HG03103 (cell line): Measurements from ENCODE around the gene HIBADH.
"Not testable (repeated sequence)": the region's sequence is repeated elsewhere in the genome, so short reads cannot be mapped to it uniquely, and the experiment has no call there.

Experiments used
- ATAC-seq: cut with Tn5 transposase; IDR thresholded peaks from one replicate; pipeline ENCODE4 v1.9.1; 2021; ENCODE audit warnings: low read depth; ENCODE audit not compliant: unreplicated experiment

HIBADH gene

DNA sequence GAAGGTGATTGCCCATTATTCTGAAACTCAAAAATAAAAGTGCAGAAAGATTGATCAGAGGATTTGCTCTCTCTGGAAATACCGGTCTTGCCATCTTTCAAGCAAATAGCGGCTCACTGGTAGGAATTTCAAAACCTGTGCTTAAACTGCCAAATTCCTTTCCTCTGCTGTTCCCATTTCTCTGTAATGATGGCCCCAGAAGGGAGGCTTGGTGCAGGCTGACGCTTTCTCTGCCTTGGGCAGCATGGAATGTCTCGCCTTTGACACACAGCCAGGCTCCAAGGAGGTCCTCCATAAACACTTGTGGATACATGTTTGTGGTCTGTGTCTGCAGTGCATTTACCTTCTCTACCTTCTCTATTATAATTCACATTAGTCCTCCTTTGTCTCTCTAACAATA, 146.8 kb downstream of the HIBADH start:
- no peak for ATAC-seq

DNA sequence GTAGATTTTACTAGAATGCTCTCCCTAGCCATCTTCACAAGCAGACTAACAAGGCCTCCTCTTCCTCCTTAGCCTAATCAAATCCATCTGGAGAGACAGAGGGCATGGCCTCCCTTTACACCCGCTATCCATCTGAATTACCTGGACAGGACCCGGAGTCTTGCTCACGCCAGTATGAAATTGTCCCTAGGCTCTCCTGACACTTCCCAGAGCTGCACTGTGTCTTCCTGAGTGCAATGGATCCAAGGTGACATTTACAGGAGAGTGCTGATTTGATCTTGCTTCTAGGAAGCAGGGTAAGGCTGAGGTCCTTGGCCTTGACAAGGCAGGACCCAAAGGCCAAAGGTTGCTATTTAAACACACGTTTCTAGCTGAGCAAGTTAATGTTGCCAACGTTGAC, 147.8 kb downstream of the HIBADH start:
- ATAC-seq = no peak

GRCh38 chr7:27513885-27514284, 148.8 kb downstream of the HIBADH start:
- no peak for ATAC-seq

DNA sequence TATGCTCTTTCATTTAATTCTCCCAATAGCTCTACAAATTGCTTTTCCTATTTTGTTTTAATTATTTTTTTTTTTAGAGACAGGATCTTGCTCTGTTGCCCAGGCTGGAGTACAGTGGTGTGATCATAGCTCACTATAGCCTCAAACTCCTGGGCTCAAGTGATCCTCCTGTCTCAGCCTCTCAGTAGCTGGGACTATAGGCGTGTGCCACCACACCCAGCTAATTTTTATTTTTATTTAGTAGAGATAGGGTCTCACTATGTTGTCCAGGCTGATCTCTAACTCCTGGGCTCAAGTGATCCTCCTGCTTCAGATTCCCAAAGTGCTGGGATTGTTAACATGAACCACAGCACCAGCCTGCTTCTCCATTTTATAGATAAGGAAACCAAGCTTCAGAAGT, 151.3 kb downstream of the HIBADH start:
- not testable (repeated sequence) for ATAC-seq

- no peak for ATAC-seq
Measured at GRCh38 chr7:27510541-27510940, 152.1 kb downstream of the HIBADH start.

- not testable (repeated sequence) for ATAC-seq
Measured at GRCh38 chr7:27501879-27502278, 160.8 kb downstream of the HIBADH start.

GRCh38 chr7:27501001-27501400, 161.7 kb downstream of the HIBADH start:
- ATAC-seq = no peak

- ATAC-seq = no peak
Measured at GRCh38 chr7:27492224-27492623, 170.5 kb downstream of the HIBADH start.

- no peak for ATAC-seq
Measured at GRCh38 chr7:27491534-27491933, 171.1 kb downstream of the HIBADH start.

GRCh38 chr7:27487509-27487908, 175.2 kb downstream of the HIBADH start:
- ATAC-seq = no peak

DNA sequence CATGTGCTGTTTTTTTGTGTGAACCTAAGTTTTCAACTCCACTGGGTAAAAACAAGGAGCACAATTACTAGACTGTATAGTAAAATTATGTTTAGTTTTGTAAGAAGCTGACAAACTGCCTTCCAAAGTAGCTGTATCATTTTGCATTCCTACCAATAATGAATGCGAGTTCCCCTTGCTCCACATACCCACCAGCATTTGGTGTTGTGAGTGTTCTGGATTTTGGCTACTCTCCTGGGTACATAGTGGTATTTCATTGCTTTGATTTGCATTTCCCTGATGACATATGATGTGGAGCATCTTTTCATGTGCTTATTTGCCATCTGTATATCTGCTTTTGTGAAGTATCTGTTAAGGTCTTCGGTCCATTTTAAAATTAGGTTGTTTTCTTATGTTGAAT, 178.2 kb downstream of the HIBADH start:
- ATAC-seq = no peak

- ATAC-seq = no peak
Measured at GRCh38 chr7:27482219-27482618, 180.5 kb downstream of the HIBADH start.

- no peak for ATAC-seq
Measured at GRCh38 chr7:27478556-27478955, 184.1 kb downstream of the HIBADH start.

- no peak for ATAC-seq
Measured at GRCh38 chr7:27478084-27478483, 184.6 kb downstream of the HIBADH start.

DNA sequence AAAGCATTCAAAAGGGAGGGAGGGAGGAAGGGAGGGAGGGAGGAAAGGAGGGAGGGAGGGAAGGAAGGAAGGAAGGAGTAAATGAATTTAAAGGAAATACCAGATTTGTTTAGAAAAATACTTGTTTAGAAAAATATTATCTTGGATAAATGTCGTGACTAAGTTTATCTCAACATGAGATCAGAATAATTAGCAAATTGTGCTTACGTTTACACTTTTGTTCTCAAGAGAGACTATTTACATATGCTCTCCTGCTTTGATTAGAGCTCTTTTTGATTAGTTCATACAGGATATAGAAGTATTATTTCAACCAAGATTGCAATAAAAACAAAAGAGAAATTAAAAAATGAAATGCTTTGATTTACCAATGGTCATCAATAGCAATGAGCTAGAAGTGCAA, 186.2 kb downstream of the HIBADH start:
- ATAC-seq = no peak
